ENCODE measurements around the gene SPON1.

Gene SPON1

DNA sequence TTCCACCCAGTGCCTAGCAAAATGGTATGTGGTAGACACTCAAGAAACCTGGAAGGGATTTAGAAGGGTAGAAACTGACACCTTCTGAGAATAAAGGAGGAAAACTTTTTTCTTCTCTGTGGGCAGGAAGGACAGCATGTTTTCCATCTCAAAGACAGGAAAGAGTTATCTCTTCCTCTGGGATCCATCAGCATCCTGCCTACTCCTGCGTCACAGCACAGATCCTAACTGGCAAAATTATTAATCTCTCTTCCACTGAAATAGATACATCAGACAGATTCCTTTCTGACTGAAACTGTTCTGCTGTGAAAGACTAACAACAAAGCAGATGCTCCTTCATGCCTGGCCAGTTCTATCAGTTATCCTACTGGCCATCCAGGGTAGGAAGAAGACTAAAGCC, 147.2 kb downstream of the SPON1 start:
- H3K9ac ChIP-seq (ENCODE audit: low read length in 5 of 5): no peak overlapping the region
- no peaks in the 10 kb centered on the region for H3K9me3 ChIP-seq (ENCODE audit: control insufficient read depth in 5 of 5, low read length in 5 of 5)
- peaks cover 0 to 19% (median 2%) of the 10 kb centered on the region in 5 donors for H3K4me1 ChIP-seq (ENCODE audit: control insufficient read depth in 5 of 5, insufficient read depth in 5 of 5, low read length in 5 of 5)
- H3K4me3 ChIP-seq (ENCODE audit: low read depth in 1 of 5, low read length in 5 of 5): no peak overlapping the region
- no peaks in the 10 kb centered on the region for H3K27me3 ChIP-seq (ENCODE audit: control insufficient read depth in 5 of 5, insufficient read depth in 4 of 5, low read length in 5 of 5)
- H3K27ac ChIP-seq (ENCODE audit: low read depth, low read length): no peak overlapping the region
- H3K36me3 ChIP-seq (ENCODE audit: control insufficient read depth in 5 of 5, insufficient read depth in 5 of 5, low read length in 5 of 5): no peaks in the 10 kb centered on the region

GRCh38 chr11:14110629-14111028, 148.1 kb downstream of the SPON1 start:
- Histone ChIP-seq H3K36me3 (ENCODE audit: control insufficient read depth in 5 of 5, insufficient read depth in 5 of 5, low read length in 5 of 5) (no peaks in the 10 kb centered on the region), H3K9ac (ENCODE audit: low read length in 5 of 5) (no peak overlapping the region), H3K4me1 (ENCODE audit: control insufficient read depth in 5 of 5, insufficient read depth in 5 of 5, low read length in 5 of 5) (peaks cover 0 to 19% (median 2%) of the 10 kb centered on the region in 5 donors), H3K27ac (ENCODE audit: low read depth, low read length) (no peak overlapping the region), H3K4me3 (ENCODE audit: low read depth in 1 of 5, low read length in 5 of 5) (no peak overlapping the region), H3K27me3 (ENCODE audit: control insufficient read depth in 5 of 5, insufficient read depth in 4 of 5, low read length in 5 of 5) (no peaks in the 10 kb centered on the region), H3K9me3 (ENCODE audit: control insufficient read depth in 5 of 5, low read length in 5 of 5) (no peaks in the 10 kb centered on the region)

- Histone ChIP-seq H3K9me3 (ENCODE audit: control insufficient read depth in 5 of 5, low read length in 5 of 5) (no peaks in the 10 kb centered on the region), H3K27me3 (ENCODE audit: control insufficient read depth in 5 of 5, insufficient read depth in 4 of 5, low read length in 5 of 5) (no peaks in the 10 kb centered on the region), H3K36me3 (ENCODE audit: control insufficient read depth in 5 of 5, insufficient read depth in 5 of 5, low read length in 5 of 5) (no peaks in the 10 kb centered on the region), H3K4me3 (ENCODE audit: low read depth in 1 of 5, low read length in 5 of 5) (no peak overlapping the region), H3K27ac (ENCODE audit: low read depth, low read length) (no peak overlapping the region), H3K9ac (ENCODE audit: low read length in 5 of 5) (no peak overlapping the region), H3K4me1 (ENCODE audit: control insufficient read depth in 5 of 5, insufficient read depth in 5 of 5, low read length in 5 of 5) (peaks cover 0 to 17% (median 2%) of the 10 kb centered on the region in 5 donors)
Measured at GRCh38 chr11:14111496-14111895, 149.0 kb downstream of the SPON1 start.

- Histone ChIP-seq H3K27ac (ENCODE audit: low read depth, low read length) (no peak overlapping the region), H3K4me3 (ENCODE audit: low read depth in 1 of 5, low read length in 5 of 5) (no peak overlapping the region), H3K9me3 (ENCODE audit: control insufficient read depth in 5 of 5, low read length in 5 of 5) (no peaks in the 10 kb centered on the region), H3K27me3 (ENCODE audit: control insufficient read depth in 5 of 5, insufficient read depth in 4 of 5, low read length in 5 of 5) (no peaks in the 10 kb centered on the region), H3K4me1 (ENCODE audit: control insufficient read depth in 5 of 5, insufficient read depth in 5 of 5, low read length in 5 of 5) (peaks cover 0 to 15% (median 2%) of the 10 kb centered on the region in 5 donors), H3K9ac (ENCODE audit: low read length in 5 of 5) (no peak overlapping the region), H3K36me3 (ENCODE audit: control insufficient read depth in 5 of 5, insufficient read depth in 5 of 5, low read length in 5 of 5) (no peaks in the 10 kb centered on the region)
Measured at GRCh38 chr11:14112721-14113120, 150.2 kb downstream of the SPON1 start.

DNA sequence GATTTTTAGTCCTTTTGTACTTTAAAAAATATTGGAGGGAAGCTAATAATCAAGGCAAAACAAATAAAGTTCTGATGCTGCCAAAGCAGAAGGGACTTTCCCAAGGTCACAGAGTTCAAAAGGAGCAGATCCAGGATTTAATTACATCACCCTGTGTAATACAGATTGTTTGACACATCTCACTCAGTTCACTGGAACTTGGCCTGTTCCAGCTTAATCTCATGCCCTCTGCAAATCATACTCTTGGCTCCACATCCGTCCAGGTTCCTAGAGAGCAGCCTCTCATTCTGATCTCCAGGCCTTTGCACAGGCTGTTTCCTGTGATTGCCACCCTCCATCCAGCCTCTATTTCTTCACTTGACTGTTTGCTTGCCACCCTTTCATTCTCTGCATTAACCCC, 151.7 kb downstream of the SPON1 start:
- Histone ChIP-seq H3K36me3 (ENCODE audit: control insufficient read depth in 5 of 5, insufficient read depth in 5 of 5, low read length in 5 of 5) (no peaks in the 10 kb centered on the region), H3K4me3 (ENCODE audit: low read depth in 1 of 5, low read length in 5 of 5) (no peak overlapping the region), H3K27me3 (ENCODE audit: control insufficient read depth in 5 of 5, insufficient read depth in 4 of 5, low read length in 5 of 5) (no peaks in the 10 kb centered on the region), H3K4me1 (ENCODE audit: control insufficient read depth in 5 of 5, insufficient read depth in 5 of 5, low read length in 5 of 5) (peaks cover 0 to 20% (median 4%) of the 10 kb centered on the region in 5 donors), H3K9ac (ENCODE audit: low read length in 5 of 5) (no peak overlapping the region), H3K27ac (ENCODE audit: low read depth, low read length) (no peak overlapping the region), H3K9me3 (ENCODE audit: control insufficient read depth in 5 of 5, low read length in 5 of 5) (no peaks in the 10 kb centered on the region)

GRCh38 chr11:14114786-14115185, 152.3 kb downstream of the SPON1 start:
- no peak overlapping the region for H3K27ac ChIP-seq (ENCODE audit: low read depth, low read length)
- no peaks in the 10 kb centered on the region for H3K36me3 ChIP-seq (ENCODE audit: control insufficient read depth in 5 of 5, insufficient read depth in 5 of 5, low read length in 5 of 5)

DNA sequence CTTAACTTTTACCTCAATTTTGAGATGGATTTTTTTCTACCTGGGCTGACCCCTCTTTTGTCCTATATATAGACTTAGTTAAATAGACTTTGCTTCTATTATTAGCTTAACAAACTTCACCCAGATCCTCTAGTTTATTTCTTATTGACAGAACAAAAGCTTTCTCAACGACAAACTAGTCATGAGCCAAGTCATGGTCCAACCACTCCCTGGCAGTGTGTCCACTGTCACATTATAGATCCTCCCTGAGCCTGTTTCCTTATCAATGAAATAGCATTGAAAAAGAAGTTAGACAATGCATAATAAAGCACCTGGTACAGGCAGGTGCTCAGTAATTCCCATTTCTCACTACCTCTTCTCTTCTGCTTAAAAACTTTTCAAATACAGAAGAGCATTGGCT, 155.1 kb downstream of the SPON1 start:
- H3K9ac ChIP-seq (ENCODE audit: low read length in 5 of 5): no peak overlapping the region
- no peaks in the 10 kb centered on the region for H3K9me3 ChIP-seq (ENCODE audit: control insufficient read depth in 5 of 5, low read length in 5 of 5)
- no peak overlapping the region for H3K27ac ChIP-seq (ENCODE audit: low read depth, low read length)
- H3K4me3 ChIP-seq (ENCODE audit: low read depth in 1 of 5, low read length in 5 of 5): no peak overlapping the region
- peaks cover 0 to 9% (median 4%) of the 10 kb centered on the region in 5 donors for H3K4me1 ChIP-seq (ENCODE audit: control insufficient read depth in 5 of 5, insufficient read depth in 5 of 5, low read length in 5 of 5)
- no peaks in the 10 kb centered on the region for H3K36me3 ChIP-seq (ENCODE audit: control insufficient read depth in 5 of 5, insufficient read depth in 5 of 5, low read length in 5 of 5)
- H3K27me3 ChIP-seq (ENCODE audit: control insufficient read depth in 5 of 5, insufficient read depth in 4 of 5, low read length in 5 of 5): no peaks in the 10 kb centered on the region

More at GRCh38 chr11:14114786-14115185, 152.3 kb downstream of the SPON1 start:
- H3K9me3 ChIP-seq (ENCODE audit: control insufficient read depth in 5 of 5, low read length in 5 of 5): no peaks in the 10 kb centered on the region
- H3K4me3 ChIP-seq (ENCODE audit: low read depth in 1 of 5, low read length in 5 of 5): no peak overlapping the region
- H3K9ac ChIP-seq (ENCODE audit: low read length in 5 of 5): no peak overlapping the region
- H3K4me1 ChIP-seq (ENCODE audit: control insufficient read depth in 5 of 5, insufficient read depth in 5 of 5, low read length in 5 of 5): peaks cover 0 to 20% (median 4%) of the 10 kb centered on the region in 5 donors
- no peaks in the 10 kb centered on the region for H3K27me3 ChIP-seq (ENCODE audit: control insufficient read depth in 5 of 5, insufficient read depth in 4 of 5, low read length in 5 of 5)

DNA sequence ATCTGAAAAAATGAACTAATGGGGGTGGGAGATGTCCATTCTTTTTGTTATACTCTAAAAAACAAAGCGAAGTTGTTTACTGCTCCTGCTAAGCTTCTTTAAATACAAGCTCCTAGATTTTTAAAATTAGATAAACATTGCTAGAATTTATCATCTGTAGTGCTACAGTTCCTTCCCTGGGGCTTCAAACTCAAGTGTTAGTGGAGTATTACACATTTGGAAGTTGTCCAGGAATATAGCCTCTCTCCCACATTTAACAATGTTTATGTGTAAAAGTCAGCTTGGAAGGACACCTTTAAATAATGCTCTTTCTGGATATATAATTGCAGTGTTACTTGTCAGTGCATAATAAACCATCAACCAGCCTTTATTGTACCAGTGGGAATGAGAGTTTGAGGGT, 155.5 kb downstream of the SPON1 start:
- H3K27ac ChIP-seq (ENCODE audit: low read depth, low read length): no peak overlapping the region
- H3K4me3 ChIP-seq (ENCODE audit: low read depth in 1 of 5, low read length in 5 of 5): no peak overlapping the region
- no peaks in the 10 kb centered on the region for H3K27me3 ChIP-seq (ENCODE audit: control insufficient read depth in 5 of 5, insufficient read depth in 4 of 5, low read length in 5 of 5)
- H3K9ac ChIP-seq (ENCODE audit: low read length in 5 of 5): no peak overlapping the region
- H3K9me3 ChIP-seq (ENCODE audit: control insufficient read depth in 5 of 5, low read length in 5 of 5): no peaks in the 10 kb centered on the region
- H3K36me3 ChIP-seq (ENCODE audit: control insufficient read depth in 5 of 5, insufficient read depth in 5 of 5, low read length in 5 of 5): no peaks in the 10 kb centered on the region
- peaks cover 0 to 9% (median 4%) of the 10 kb centered on the region in 5 donors for H3K4me1 ChIP-seq (ENCODE audit: control insufficient read depth in 5 of 5, insufficient read depth in 5 of 5, low read length in 5 of 5)

GRCh38 chr11:14119357-14119756, 156.8 kb downstream of the SPON1 start:
- H3K4me3 ChIP-seq (ENCODE audit: low read depth in 1 of 5, low read length in 5 of 5): no peak overlapping the region
- no peak overlapping the region for H3K27ac ChIP-seq (ENCODE audit: low read depth, low read length)
- H3K4me1 ChIP-seq (ENCODE audit: control insufficient read depth in 5 of 5, insufficient read depth in 5 of 5, low read length in 5 of 5): peaks cover 0 to 9% (median 4%) of the 10 kb centered on the region in 5 donors
- no peaks in the 10 kb centered on the region for H3K36me3 ChIP-seq (ENCODE audit: control insufficient read depth in 5 of 5, insufficient read depth in 5 of 5, low read length in 5 of 5)
- no peak overlapping the region for H3K9ac ChIP-seq (ENCODE audit: low read length in 5 of 5)
- no peaks in the 10 kb centered on the region for H3K27me3 ChIP-seq (ENCODE audit: control insufficient read depth in 5 of 5, insufficient read depth in 4 of 5, low read length in 5 of 5)
- H3K9me3 ChIP-seq (ENCODE audit: control insufficient read depth in 5 of 5, low read length in 5 of 5): no peaks in the 10 kb centered on the region

- no peaks in the 10 kb centered on the region for H3K27me3 ChIP-seq (ENCODE audit: control insufficient read depth in 5 of 5, insufficient read depth in 4 of 5, low read length in 5 of 5)
- no peak overlapping the region for H3K9ac ChIP-seq (ENCODE audit: low read length in 5 of 5)
- no peak overlapping the region for H3K4me3 ChIP-seq (ENCODE audit: low read depth in 1 of 5, low read length in 5 of 5)
- no peaks in the 10 kb centered on the region for H3K4me1 ChIP-seq (ENCODE audit: control insufficient read depth in 5 of 5, insufficient read depth in 5 of 5, low read length in 5 of 5)
- H3K36me3 ChIP-seq (ENCODE audit: control insufficient read depth in 5 of 5, insufficient read depth in 5 of 5, low read length in 5 of 5): no peaks in the 10 kb centered on the region
- H3K27ac ChIP-seq (ENCODE audit: low read depth, low read length): no peak overlapping the region
- H3K9me3 ChIP-seq (ENCODE audit: control insufficient read depth in 5 of 5, low read length in 5 of 5): peaks cover 0 to 2% (median 0%) of the 10 kb centered on the region in 5 donors
Measured at GRCh38 chr11:14124350-14124749, 161.8 kb downstream of the SPON1 start.

- no peak overlapping the region for H3K9ac ChIP-seq (ENCODE audit: low read length in 5 of 5)
Measured at GRCh38 chr11:14124886-14125285, 162.4 kb downstream of the SPON1 start.

More at GRCh38 chr11:14124886-14125285, 162.4 kb downstream of the SPON1 start:
- Histone ChIP-seq H3K36me3 (ENCODE audit: control insufficient read depth in 5 of 5, insufficient read depth in 5 of 5, low read length in 5 of 5) (no peaks in the 10 kb centered on the region), H3K4me3 (ENCODE audit: low read depth in 1 of 5, low read length in 5 of 5) (no peak overlapping the region), H3K27me3 (ENCODE audit: control insufficient read depth in 5 of 5, insufficient read depth in 4 of 5, low read length in 5 of 5) (no peaks in the 10 kb centered on the region), H3K27ac (ENCODE audit: low read depth, low read length) (no peak overlapping the region), H3K9me3 (ENCODE audit: control insufficient read depth in 5 of 5, low read length in 5 of 5) (peaks cover 0 to 2% (median 0%) of the 10 kb centered on the region in 5 donors), H3K4me1 (ENCODE audit: control insufficient read depth in 5 of 5, insufficient read depth in 5 of 5, low read length in 5 of 5) (no peaks in the 10 kb centered on the region)

All from subcutaneous abdominal adipose tissue (tissue), 5 donors.